Mesenchymal stem cell (in vitro differentiated cells and primary cell): Measurements from ENCODE around the gene STAG1.

Experiments used
- DNase-seq: peaks from one replicate; pipeline ENCODE4 v3.0.0-alpha.2; 2013
- H2AFZ ChIP-seq: one replicate; pipeline ENCODE4 v1.6.1; 2013; ENCODE audit warnings: low read depth, mild to moderate bottlenecking, control low read depth, inconsistent platforms, low read length, moderate library complexity
- H2AK5ac ChIP-seq: 2 replicates; pipeline ENCODE4 v1.6.1; 2013; ENCODE audit warnings: low read length, moderate library complexity, mild to moderate bottlenecking, inconsistent platforms; ENCODE audit not compliant: severe bottlenecking
- H2BK120ac ChIP-seq: one replicate; pipeline ENCODE4 v1.6.1; 2013; ENCODE audit warnings: low read depth, mild to moderate bottlenecking, inconsistent platforms, low read length, moderate library complexity
- H2BK12ac ChIP-seq, 2 experiments: one replicate each; pipeline ENCODE4 v1.6.1; 2013; ENCODE audit warnings: inconsistent platforms in 2 of 2, low read length in 2 of 2, mild to moderate bottlenecking in 2 of 2, moderate library complexity in 2 of 2, control low read depth in 1 of 2
- H2BK15ac ChIP-seq: one replicate; pipeline ENCODE4 v1.6.1; 2013; ENCODE audit warnings: mild to moderate bottlenecking, low read depth, inconsistent platforms; ENCODE audit not compliant: poor library complexity, severe bottlenecking
- H2BK5ac ChIP-seq: 2 replicates; pipeline ENCODE4 v1.6.1; 2013; ENCODE audit warnings: low read depth, mild to moderate bottlenecking, low read length, control low read depth, inconsistent platforms; ENCODE audit not compliant: poor library complexity, severe bottlenecking
- H3K14ac ChIP-seq, 2 experiments: one replicate each; pipeline ENCODE4 v1.6.1; 2013; ENCODE audit warnings: inconsistent platforms in 2 of 2, low read length in 2 of 2, control low read depth in 1 of 2, mild to moderate bottlenecking in 1 of 2, moderate library complexity in 1 of 2
- H3K18ac ChIP-seq, 2 experiments: one replicate each; pipeline ENCODE4 v1.6.1; 2013; ENCODE audit warnings: inconsistent platforms in 2 of 2, low read length in 2 of 2, control low read depth in 1 of 2, low read depth in 1 of 2, mild to moderate bottlenecking in 1 of 2
- H3K23ac ChIP-seq, 2 experiments: one replicate each; pipeline ENCODE4 v1.6.1; 2013; ENCODE audit warnings: inconsistent platforms in 2 of 2, low read length in 2 of 2, mild to moderate bottlenecking in 2 of 2, moderate library complexity in 2 of 2, control low read depth in 1 of 2
- H3K27ac ChIP-seq: 2 replicates; pipeline ENCODE4 v1.5.1; 2013; ENCODE audit warnings: mild to moderate bottlenecking, moderate library complexity, low read length, control low read depth, inconsistent platforms; ENCODE audit not compliant: poor library complexity, severe bottlenecking
- H3K27me3 ChIP-seq, 2 experiments: 2 replicates each; pipeline versions ENCODE4 v1.6.1 to v1.7.0; 2013; ENCODE audit warnings: low read length in 2 of 2, mild to moderate bottlenecking in 2 of 2, moderate library complexity in 2 of 2, control low read depth in 1 of 2, inconsistent platforms in 1 of 2; ENCODE audit not compliant: control insufficient read depth in 1 of 2, insufficient read depth in 1 of 2
- H3K36me3 ChIP-seq, 2 experiments: 2 replicates each; pipeline versions ENCODE4 v1.6.1 to v1.7.0; 2013; ENCODE audit warnings: low read length in 2 of 2, control low read depth in 1 of 2, inconsistent platforms in 1 of 2, low read depth in 1 of 2, mild to moderate bottlenecking in 1 of 2; ENCODE audit not compliant: insufficient read depth in 2 of 2, control insufficient read depth in 1 of 2
- H3K4ac ChIP-seq, 2 experiments: one replicate each; pipeline ENCODE4 v1.6.1; 2013; ENCODE audit warnings: inconsistent platforms in 2 of 2, low read length in 2 of 2, mild to moderate bottlenecking in 2 of 2, moderate library complexity in 2 of 2, control low read depth in 1 of 2, low read depth in 1 of 2
- H3K4me1 ChIP-seq: 2 replicates; pipeline ENCODE4 v1.6.1; 2013; ENCODE audit warnings: low read depth, low read length, control low read depth; ENCODE audit not compliant: control insufficient read depth, insufficient read depth
- H3K4me2 ChIP-seq: 2 replicates; pipeline ENCODE4 v1.6.1; 2013; ENCODE audit warnings: low read length, mild to moderate bottlenecking, inconsistent platforms; ENCODE audit not compliant: poor library complexity, severe bottlenecking
- H3K4me3 ChIP-seq, 2 experiments: 2 replicates each; pipeline versions ENCODE4 v1.5.1 to v1.7.0; 2013; ENCODE audit warnings: low read length in 2 of 2, mild to moderate bottlenecking in 2 of 2, control low read depth in 1 of 2, low read depth in 1 of 2; ENCODE audit not compliant: insufficient read depth in 1 of 2
- H3K79me1 ChIP-seq: replicated peaks from 2 replicates; pipeline ENCODE4 v1.6.1; 2013; ENCODE audit warnings: mild to moderate bottlenecking, control low read depth, low read length, inconsistent platforms; ENCODE audit not compliant: poor library complexity, severe bottlenecking
- H3K9ac ChIP-seq: 2 replicates; pipeline ENCODE4 v1.7.0; 2013; ENCODE audit warnings: mild to moderate bottlenecking, low read length, moderate library complexity
- H3K9me3 ChIP-seq: 2 replicates; pipeline ENCODE4 v1.7.0; 2013; ENCODE audit warnings: mild to moderate bottlenecking, low read length; ENCODE audit not compliant: control insufficient read depth
- H4K8ac ChIP-seq: one replicate; pipeline ENCODE4 v1.6.1; 2013; ENCODE audit warnings: inconsistent platforms, mild to moderate bottlenecking, low read length, moderate library complexity
- H4K91ac ChIP-seq: one replicate; pipeline ENCODE4 v1.6.1; 2013; ENCODE audit warnings: mild to moderate bottlenecking, low read length, inconsistent platforms
- WGBS: methylation state at CpG from one replicate; pipeline ENCODE4 v1.1.7; 2013; ENCODE audit warnings: mixed read lengths; 5-methylcytosine and 5-hydroxymethylcytosine counted together

STAG1 gene

DNA sequence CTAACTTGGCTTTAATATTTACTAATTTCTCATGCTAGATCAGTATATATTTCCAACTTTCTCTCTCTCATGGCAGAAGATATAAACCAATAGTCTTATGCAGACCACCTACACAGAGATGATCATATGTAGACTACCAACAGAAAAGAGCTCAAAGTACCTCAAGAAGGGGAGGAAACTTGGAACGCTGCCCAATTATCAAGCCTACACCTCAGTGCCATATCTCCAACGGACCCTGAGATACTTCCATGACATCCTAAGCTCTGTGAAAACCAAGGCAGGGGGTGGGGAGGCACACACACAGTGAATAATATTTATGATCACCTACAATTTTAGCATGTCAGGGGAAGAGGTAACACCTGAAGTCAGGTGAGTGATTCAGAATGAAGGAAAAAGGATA lies 100.6 kb downstream of the STAG1 start:
- no peak overlapping the region for H2BK12ac ChIP-seq
- H3K18ac ChIP-seq: no peak overlapping the region
- H2BK5ac ChIP-seq: no peak overlapping the region
- no peak overlapping the region for H4K91ac ChIP-seq
- no peak overlapping the region for H3K23ac ChIP-seq
- H2BK120ac ChIP-seq: no peak overlapping the region
- H3K4me1 ChIP-seq: no peaks in the 10 kb centered on the region
- no peak overlapping the region for H3K4ac ChIP-seq
- no peak overlapping the region for H2BK15ac ChIP-seq
- no peak overlapping the region for H2AFZ ChIP-seq
- H3K27me3 ChIP-seq: no peaks in the 10 kb centered on the region
- no peak overlapping the region for H3K14ac ChIP-seq
- peaks cover 38% of the 10 kb centered on the region for H3K9me3 ChIP-seq
- no peak for DNase-seq
- no peak overlapping the region for H3K4me2 ChIP-seq
- WGBS: no CpG with 5 or more reads among the region's 2 CpGs
- no peak overlapping the region for H4K8ac ChIP-seq
- H3K4me3 ChIP-seq: no peak overlapping the region
- H3K9ac ChIP-seq: no peak overlapping the region
- H3K79me1 ChIP-seq: peaks cover 15% of the 10 kb centered on the region
- H3K27ac ChIP-seq: no peak overlapping the region
- no peak overlapping the region for H2AK5ac ChIP-seq
- H3K36me3 ChIP-seq: peaks cover 3 to 17% of the 10 kb centered on the region in 2 experiments

DNA sequence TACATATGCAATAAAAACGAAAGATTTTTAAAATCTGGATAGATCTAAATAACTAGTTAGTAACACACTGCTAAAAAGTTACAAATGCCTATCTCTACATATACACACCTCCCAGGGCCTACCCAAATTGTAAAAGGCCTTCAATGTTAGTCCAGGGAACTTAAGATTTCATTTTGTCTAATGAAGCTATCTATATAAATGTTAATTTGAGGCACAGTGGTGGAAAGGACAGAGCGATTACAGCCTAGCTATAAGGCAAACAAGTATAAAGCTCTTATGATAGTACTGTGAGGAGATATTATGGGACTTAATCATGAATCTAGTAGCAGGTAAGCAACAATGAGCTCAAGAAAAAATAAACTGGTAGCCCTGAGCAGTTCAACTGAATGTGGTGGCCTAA lies 101.7 kb downstream of the STAG1 start:
- H3K27ac ChIP-seq: no peak overlapping the region
- no peaks in the 10 kb centered on the region for H3K27me3 ChIP-seq
- H3K9me3 ChIP-seq: peaks cover 34% of the 10 kb centered on the region
- no peak overlapping the region for H2BK120ac ChIP-seq
- H3K9ac ChIP-seq: no peak overlapping the region
- H3K36me3 ChIP-seq: peaks cover 3 to 13% of the 10 kb centered on the region in 2 experiments
- no peak overlapping the region for H3K18ac ChIP-seq
- no peak overlapping the region for H3K14ac ChIP-seq
- H3K79me1 ChIP-seq: peaks cover 20% of the 10 kb centered on the region
- DNase-seq: no peak
- no peak overlapping the region for H2BK15ac ChIP-seq
- H4K91ac ChIP-seq: no peak overlapping the region
- H2BK5ac ChIP-seq: no peak overlapping the region
- no peak overlapping the region for H3K4ac ChIP-seq
- H3K23ac ChIP-seq: no peak overlapping the region
- H2BK12ac ChIP-seq: no peak overlapping the region
- H4K8ac ChIP-seq: no peak overlapping the region
- no peak overlapping the region for H2AK5ac ChIP-seq
- 100% methylated on average over 1 of the region's 2 CpGs for WGBS
- no peak overlapping the region for H2AFZ ChIP-seq
- no peak overlapping the region for H3K4me2 ChIP-seq
- no peak overlapping the region for H3K4me3 ChIP-seq
- H3K4me1 ChIP-seq: no peaks in the 10 kb centered on the region

DNA sequence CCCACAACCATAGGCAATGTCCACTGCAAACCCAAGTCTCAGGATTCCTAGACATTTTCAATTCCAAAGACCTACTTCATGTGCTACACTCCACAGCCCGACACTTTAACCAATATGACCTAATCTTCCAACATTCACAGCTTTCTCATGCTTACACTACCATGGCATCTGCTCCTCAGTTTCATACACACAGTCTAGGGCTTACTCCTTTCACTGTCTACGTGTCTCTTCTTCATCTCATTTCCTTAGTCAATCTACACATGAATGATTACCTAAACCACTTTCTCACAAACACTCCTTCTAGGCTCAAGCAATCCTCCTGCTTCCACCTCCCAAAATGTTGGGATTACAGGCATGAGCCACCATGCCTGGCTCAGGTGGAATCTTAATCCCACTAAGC lies 106.3 kb downstream of the STAG1 start:
- no peak overlapping the region for H2AK5ac ChIP-seq
- H3K18ac ChIP-seq: no peak overlapping the region
- peaks cover 17% of the 10 kb centered on the region for H3K79me1 ChIP-seq
- no peak overlapping the region for H3K14ac ChIP-seq
- H3K9me3 ChIP-seq: no peaks in the 10 kb centered on the region
- H3K4ac ChIP-seq: no peak overlapping the region
- no peak overlapping the region for H3K27ac ChIP-seq
- DNase-seq: no peak
- no peak overlapping the region for H2BK5ac ChIP-seq
- no peak overlapping the region for H2BK15ac ChIP-seq
- no peak overlapping the region for H2AFZ ChIP-seq
- H3K4me2 ChIP-seq: no peak overlapping the region
- H4K8ac ChIP-seq: no peak overlapping the region
- H3K23ac ChIP-seq: no peak overlapping the region
- H4K91ac ChIP-seq: no peak overlapping the region
- H2BK120ac ChIP-seq: no peak overlapping the region
- no peaks in the 10 kb centered on the region for H3K4me1 ChIP-seq
- H3K9ac ChIP-seq: no peak overlapping the region
- H3K27me3 ChIP-seq: no peaks in the 10 kb centered on the region
- WGBS: 95% methylated on average over 2 of the region's 2 CpGs
- H2BK12ac ChIP-seq: peak overlapping the region in 1 of 2 experiments; percentile 84
- no peak overlapping the region for H3K4me3 ChIP-seq
- no peaks in the 10 kb centered on the region for H3K36me3 ChIP-seq

DNA sequence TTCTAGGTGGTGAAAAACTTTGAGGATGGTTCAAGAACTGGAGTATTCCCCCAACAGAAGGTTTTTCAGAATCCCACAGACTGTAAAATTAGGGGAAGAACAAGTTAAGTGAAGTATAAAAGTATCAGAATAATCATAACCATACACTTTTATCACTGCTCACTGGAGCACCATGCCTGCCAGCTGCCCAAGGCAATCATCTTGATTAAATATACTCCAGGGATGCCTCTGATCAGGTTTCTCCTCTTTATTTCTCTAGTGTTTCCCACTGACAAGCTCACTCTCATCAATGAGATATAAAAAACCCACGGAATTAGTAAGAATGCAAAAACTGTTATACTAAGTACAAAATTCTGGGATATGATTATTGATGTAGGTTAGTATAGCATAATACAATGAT lies 108.0 kb downstream of the STAG1 start:
- WGBS: no CpG with 5 or more reads among the region's 1 CpG
- Histone ChIP-seq H2AK5ac (no peak overlapping the region), H2BK12ac (no peak overlapping the region), H2BK5ac (no peak overlapping the region), H3K9me3 (no peaks in the 10 kb centered on the region), H3K4me2 (no peak overlapping the region), H2BK15ac (no peak overlapping the region), H3K4me3 (no peak overlapping the region), H2BK120ac (no peak overlapping the region), H3K18ac (no peak overlapping the region), H3K4me1 (no peaks in the 10 kb centered on the region), H3K27ac (no peak overlapping the region), H4K91ac (no peak overlapping the region), H2AFZ (no peak overlapping the region), H4K8ac (no peak overlapping the region), H3K4ac (no peak overlapping the region), H3K9ac (no peak overlapping the region), H3K27me3 (no peaks in the 10 kb centered on the region), H3K79me1 (peaks cover 16% of the 10 kb centered on the region), H3K14ac (no peak overlapping the region), H3K36me3 (no peaks in the 10 kb centered on the region), H3K23ac (no peak overlapping the region)
- no peak for DNase-seq
